Stimulated activated CD4-positive, alpha-beta T cell treated with anti-CD3 and anti-CD28 coated beads, TNF-alpha, amount 100 ng/mL, for 24 hours (primary cell): ENCODE measurements around the gene GPC3.
"Not testable (repeated sequence)": the region's sequence is repeated elsewhere in the genome, so short reads cannot be mapped to it uniquely, and the experiment has no call there.

ENCODE experiments used
- DNase-seq, 3 experiments: peaks; one replicate each; pipeline ENCODE4 v3.0.0-alpha.2; 2020; ENCODE audit warnings: low read depth in 3 of 3

The GPC3 gene

GRCh38 chrX:133771086-133771646 is 214.2 kb downstream of the GPC3 start:
- DNase-seq, result no peak

DNA sequence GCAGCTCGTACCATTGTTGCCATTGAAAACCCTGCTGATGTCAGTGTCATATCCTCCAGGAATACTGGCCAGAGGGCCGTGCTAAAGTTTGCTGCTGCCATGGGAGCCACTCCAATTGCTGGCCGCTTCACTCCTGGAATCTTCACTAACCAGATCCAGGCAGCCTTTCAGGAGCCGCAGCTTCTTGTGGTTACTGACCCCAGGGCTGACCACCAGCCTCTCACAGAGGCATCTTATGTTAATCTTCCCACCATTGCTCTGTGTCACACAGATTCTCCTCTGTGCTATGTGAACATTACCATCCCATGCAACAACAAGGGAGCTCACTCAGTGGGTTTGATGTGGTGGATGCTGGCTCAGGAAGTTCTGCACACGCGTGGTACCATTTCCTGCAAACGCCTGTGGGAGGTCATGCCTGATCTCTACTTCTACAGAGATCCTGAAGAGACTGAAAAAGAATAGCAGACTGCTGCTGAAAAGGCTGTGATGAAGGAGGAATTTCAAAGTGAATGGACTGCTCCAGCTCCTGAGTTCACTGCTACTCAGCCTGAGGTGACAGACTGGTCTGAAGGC is 222.3 kb downstream of the GPC3 start:
- not testable (repeated sequence) for DNase-seq

DNA sequence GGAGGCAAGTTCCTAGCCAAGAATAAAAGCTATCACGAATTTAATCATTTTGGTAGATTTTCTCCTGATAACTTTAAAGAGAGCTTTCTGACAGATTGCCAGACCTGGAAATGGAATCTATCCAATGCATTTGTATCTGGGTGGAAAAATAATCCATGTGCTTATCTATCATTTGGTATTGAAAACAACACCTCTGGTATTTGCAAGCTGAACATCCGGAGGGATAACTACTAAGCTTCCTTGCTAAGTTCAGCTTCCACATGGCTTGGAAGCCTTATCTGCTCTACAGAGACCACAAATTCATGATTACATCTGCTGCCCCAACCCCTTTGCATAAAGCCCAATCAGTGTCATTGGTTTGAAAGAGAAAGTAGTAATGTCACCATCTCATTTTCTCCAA is 230.7 kb downstream of the GPC3 start:
- no peak for DNase-seq

DNA sequence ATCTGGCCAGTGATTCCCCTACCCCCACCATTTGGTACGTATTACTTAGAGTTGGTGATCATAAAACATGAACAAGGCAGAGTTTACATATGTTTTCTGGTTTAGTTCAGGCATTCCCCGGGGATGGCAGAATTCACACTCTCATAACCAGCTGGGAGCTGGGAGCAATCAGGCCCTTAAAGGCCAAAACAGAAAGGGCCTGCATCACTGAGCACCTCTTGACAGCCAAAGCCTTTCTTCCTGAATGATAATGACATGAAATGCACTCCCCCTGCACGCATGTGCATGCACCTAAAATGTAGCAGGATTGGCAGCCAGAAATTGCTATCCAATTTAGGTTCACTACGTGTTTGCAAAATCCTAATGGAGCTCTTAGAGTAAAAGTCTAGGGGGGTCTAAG is 235.4 kb downstream of the GPC3 start:
- DNase-seq, result no peak

DNA sequence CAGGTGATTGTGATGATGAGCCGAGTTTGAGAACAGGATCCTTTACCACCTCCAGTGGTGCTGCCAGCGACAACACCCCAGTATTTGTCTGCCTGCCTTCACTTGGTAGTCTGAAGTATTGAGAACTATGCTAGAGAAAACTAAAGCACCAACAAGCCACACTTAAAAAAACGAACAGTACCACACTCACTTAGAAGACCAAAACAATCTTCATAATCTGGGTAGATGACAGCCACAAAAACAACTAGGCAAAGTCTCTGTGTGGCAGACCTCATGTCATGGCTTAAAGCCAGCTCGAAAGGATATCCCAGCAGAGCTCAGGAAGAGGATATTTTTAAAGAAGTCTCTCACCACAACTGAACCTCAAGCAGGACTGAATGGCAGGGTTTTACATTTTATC is 236.0 kb downstream of the GPC3 start:
- DNase-seq, result no peak

DNA sequence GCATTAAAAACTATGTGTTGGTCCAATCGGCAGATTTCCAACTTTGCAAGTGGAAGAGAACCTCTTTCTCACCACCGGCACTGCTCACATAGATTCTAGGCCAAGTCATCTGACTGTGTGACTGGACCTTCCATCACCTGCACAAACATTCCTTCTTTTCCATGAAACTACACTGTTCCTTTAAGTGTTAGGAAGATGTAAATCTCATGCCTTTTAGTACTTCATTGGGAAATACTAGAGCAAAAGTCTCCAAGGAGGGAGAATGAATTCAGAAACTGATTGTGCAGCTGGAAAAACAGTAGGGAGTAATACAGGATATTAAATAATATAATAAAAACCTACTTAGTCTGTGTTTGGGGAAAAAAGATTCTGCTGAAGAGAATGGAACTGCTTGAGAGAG is 238.2 kb downstream of the GPC3 start:
- no peak for DNase-seq

GRCh38 chrX:133746593-133746992 is 238.8 kb downstream of the GPC3 start:
- no peak for DNase-seq

- DNase-seq, result no peak
These were observed 240.0 kb downstream of the GPC3 start for GRCh38 chrX:133745349-133745748.

DNA sequence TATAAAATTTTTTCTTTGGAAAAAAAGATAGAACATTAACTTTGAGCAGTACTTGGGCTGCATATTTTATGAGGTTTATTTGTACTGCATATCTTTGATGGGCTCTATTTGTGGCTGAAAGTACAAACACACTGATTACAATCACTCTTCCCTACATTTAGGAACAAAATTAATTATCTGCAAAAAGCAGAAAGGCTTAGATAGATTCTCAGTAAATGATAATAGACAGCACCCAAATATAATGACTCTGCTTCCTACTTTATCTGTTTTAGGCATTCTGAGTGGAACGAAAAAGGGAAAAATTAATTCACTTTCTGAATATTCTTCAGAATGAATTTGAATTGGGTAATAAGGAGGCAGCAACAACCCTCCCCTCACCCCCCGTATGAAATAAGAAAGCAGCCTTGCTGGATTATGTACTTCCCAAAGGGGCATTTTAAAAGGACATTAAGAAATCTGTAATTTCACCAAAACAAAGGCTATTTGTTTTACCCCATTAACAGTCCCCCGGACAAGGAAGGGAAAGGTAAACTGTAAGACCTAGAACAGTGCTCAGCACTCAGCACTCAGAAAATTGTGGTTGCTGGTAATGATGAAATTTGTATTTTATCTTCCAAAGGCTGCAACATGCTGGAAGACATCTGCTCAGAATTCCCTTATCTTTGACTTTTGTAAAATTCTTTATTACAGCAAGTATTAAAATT is 242.6 kb downstream of the GPC3 start:
- DNase-seq, result no peak

GRCh38 chrX:133741303-133741702 is 244.1 kb downstream of the GPC3 start:
- no peak for DNase-seq

- DNase-seq, result no peak
These were observed 258.8 kb downstream of the GPC3 start for GRCh38 chrX:133726642-133727041.

- no peak for DNase-seq
These were observed 259.2 kb downstream of the GPC3 start for GRCh38 chrX:133726211-133726630.

- no peak for DNase-seq
These were observed 261.5 kb downstream of the GPC3 start for GRCh38 chrX:133723930-133724329.

- no peak for DNase-seq
These were observed 262.6 kb downstream of the GPC3 start for GRCh38 chrX:133722756-133723155.

GRCh38 chrX:133720269-133720668 is 265.1 kb downstream of the GPC3 start:
- DNase-seq, result not testable (repeated sequence)

- DNase-seq, result no peak
These were observed 269.7 kb downstream of the GPC3 start for GRCh38 chrX:133715715-133716114.

DNA sequence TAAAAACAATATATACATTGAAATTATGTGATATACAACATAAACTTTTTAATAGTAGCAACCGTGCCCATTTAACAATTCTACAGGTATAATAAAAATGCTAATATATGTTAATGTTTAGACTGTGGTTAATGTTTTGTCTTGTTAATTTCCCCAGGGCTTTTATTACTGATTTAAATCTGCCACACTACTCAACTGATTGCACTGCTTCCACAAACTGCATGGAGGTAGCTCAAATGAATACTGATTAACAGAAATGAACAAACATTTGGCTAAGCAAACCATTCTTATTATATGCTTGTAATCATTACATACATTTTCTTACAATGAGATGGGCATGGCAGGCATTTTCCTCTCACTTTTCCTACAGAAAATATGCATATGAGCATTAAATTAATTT is 275.9 kb downstream of the GPC3 start:
- DNase-seq, result no peak

DNA sequence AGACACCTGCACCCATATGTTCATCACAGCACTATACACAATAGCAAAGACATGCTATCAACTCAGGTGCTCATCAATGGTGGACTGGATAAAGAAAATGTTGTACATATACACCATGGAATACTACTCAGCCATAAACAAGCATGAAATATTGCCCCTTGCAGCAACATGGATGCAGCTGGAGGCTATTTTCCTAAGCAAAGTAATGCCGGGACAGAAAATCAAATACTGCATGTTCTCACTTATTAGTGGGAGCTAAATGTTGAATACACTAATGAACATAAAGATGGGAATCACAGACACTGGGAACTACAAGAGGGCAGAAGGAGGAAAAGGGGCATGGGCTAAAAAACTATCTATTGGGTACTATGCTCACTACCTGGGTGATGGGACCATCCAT is 278.5 kb downstream of the GPC3 start:
- no peak for DNase-seq

GRCh38 chrX:133702230-133702629 is 283.2 kb downstream of the GPC3 start:
- no peak for DNase-seq

DNA sequence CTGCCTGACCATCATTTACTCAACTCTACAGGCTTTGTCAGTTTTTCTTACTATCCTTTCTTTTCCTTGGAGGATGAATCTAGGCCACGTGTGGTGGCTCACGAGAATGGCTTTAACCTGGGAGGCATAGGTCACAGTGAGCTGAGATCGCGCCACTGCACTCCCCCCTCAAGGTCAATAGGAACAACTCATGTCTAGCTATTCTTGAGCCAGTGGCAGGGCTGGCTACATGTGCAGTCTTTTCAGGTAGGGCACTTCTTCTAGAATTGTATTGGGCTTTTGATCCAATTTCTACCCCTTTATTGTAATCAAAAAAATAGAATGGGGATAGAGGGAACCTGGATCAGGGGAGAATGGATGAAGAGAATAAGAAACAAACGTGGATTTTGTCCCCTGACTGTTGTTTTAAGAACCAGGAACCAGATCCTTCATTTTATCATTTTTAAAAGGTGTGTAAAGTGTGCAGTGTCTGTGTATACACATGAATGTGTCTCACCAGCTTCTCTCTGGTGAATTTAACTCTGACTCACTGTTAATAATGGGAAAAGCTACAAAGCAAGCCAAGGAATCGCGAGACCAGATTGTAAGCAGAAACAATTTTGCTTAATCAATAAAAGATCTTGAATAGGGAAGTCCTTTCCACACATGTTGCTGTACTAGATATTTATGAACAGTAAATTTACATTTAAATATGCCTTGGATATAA is 286.2 kb downstream of the GPC3 start:
- no peak for DNase-seq

- no peak for DNase-seq
These were observed 287.1 kb downstream of the GPC3 start for GRCh38 chrX:133698298-133698697.

DNA sequence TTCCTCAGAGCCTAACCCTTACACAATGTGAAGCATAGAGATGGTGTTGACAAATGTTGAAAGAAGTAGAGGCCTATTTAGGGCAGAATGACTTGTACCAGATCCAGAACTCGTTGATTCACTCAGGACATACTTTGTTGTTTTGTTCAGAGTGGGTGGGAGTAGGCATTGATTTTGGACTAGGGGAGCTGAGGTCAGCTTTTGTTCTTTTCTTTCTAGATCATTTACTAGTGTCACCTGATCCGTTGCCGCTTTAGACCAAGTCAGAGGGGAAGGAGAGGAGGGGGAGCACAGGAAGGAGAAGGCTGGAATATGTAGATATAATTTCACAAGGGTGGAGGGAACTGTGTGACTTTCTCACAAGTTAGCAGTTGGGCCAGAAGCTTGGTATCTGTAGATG is 287.7 kb downstream of the GPC3 start:
- no peak for DNase-seq
